Muscle of arm (tissue), 12 donors: ENCODE data around the gene MPZL3. TPM values are rescaled to one million over a fixed set of nuclear protein-coding genes. Genes with fewer than 3 reads are reported as not detected.

ENCODE experiments used
- DNase-seq: peaks from one replicate; pipeline ENCODE4 v3.0.0-alpha.2; 2013
- polyA plus RNA-seq, 12 donors: library from polyadenylated mRNA; unstranded; fragments of 120-200 nt; gene quantifications; one replicate each; pipeline ENCODE4 v1.2.1, GENCODE V29; 2013; ENCODE audit not compliant: insufficient read length in 12 of 12

Gene MPZL3
- polyA plus RNA-seq, 12 donors, result 0.49 to 5.2 (median 0.89) TPM; not detected in 1

- DNase-seq, result no peak
Measured at GRCh38 chr11:118265954-118266353, 13.8 kb upstream of the MPZL3 start.

GRCh38 chr11:118264569-118265465 is 12.7 kb upstream of the MPZL3 start:
- no peak for DNase-seq

GRCh38 chr11:118263695-118264568 is 11.8 kb upstream of the MPZL3 start, which contains the start of gene MPZL2:
MPZL2 (minus strand) TSS chr11:118264297; CDS start chr11:118264153, 144 bp downstream.
- DNase-seq, result no peak

GRCh38 chr11:118263112-118263511 is 10.9 kb upstream of the MPZL3 start:
- DNase-seq, result no peak

- no peak for DNase-seq
Measured at GRCh38 chr11:118260353-118260752, 8.2 kb upstream of the MPZL3 start.

GRCh38 chr11:118259138-118259537 is 7.0 kb upstream of the MPZL3 start:
- no peak for DNase-seq

- no peak for DNase-seq
Measured at GRCh38 chr11:118258410-118258809, 6.2 kb upstream of the MPZL3 start.

- DNase-seq, result no peak
Measured at GRCh38 chr11:118252688-118253087, 523 bp upstream of the MPZL3 start.

- no peak for DNase-seq
Measured at GRCh38 chr11:118247041-118247440, 5.1 kb downstream of the MPZL3 start.

- DNase-seq, result no peak
Measured at GRCh38 chr11:118245936-118246562, 6.1 kb downstream of the MPZL3 start.

GRCh38 chr11:118243993-118244762 is 8.0 kb downstream of the MPZL3 start:
- no peak for DNase-seq

GRCh38 chr11:118243161-118243560 is 9.0 kb downstream of the MPZL3 start:
- DNase-seq, result no peak

GRCh38 chr11:118241764-118242098 is 10.4 kb downstream of the MPZL3 start:
- no peak for DNase-seq

GRCh38 chr11:118240999-118241763 is 11.0 kb downstream of the MPZL3 start:
- no peak for DNase-seq

- no peak for DNase-seq
Measured at GRCh38 chr11:118239509-118240205, 12.5 kb downstream of the MPZL3 start.

- no peak for DNase-seq
Measured at GRCh38 chr11:118238929-118239328, 13.2 kb downstream of the MPZL3 start.

GRCh38 chr11:118238421-118238820 is 13.7 kb downstream of the MPZL3 start:
- no peak for DNase-seq

GRCh38 chr11:118236170-118236569 is 16.0 kb downstream of the MPZL3 start:
- DNase-seq, result no peak

- DNase-seq, result no peak
Measured at GRCh38 chr11:118234833-118235232, 17.3 kb downstream of the MPZL3 start.

- DNase-seq, result no peak
Measured at GRCh38 chr11:118233850-118234249, 18.3 kb downstream of the MPZL3 start.
